HepG2 (cell line): Measurements from ENCODE around the gene RNF148. TPM values are rescaled to one million over a fixed set of nuclear protein-coding genes. Genes with fewer than 3 reads are reported as not detected.

Experiments used
- ATAC-seq: fragments of 200-7000 bp; cut with Tn5 transposase; 3 replicates; pipeline ENCODE4 v1.9.1; 2020; ENCODE audit warnings: mild to moderate bottlenecking, moderate library complexity
- BruUV-seq: library from RNA; stranded (reverse); fragments of 400-500 nt; replicated peaks from 2 replicates; lab custom pipeline; 2021; lab: Mats Ljungman, UMichigan
- CTCF ChIA-PET: fragments of 300-600 bp; formaldehyde crosslinking; extraction: SDS; loops from one replicate; lab custom pipeline; 2021; ENCODE audit warnings: low total read pairs, inconsistent platforms, low intra/inter-chr PET ratio; lab: Yijun Ruan, JAX
- POLR2A ChIA-PET: fragments of 350-600 bp; sonication (Branson Sonifier 250); formaldehyde crosslinking; loops from one replicate; lab custom pipeline; 2020; ENCODE audit warnings: antibody characterized with exemption, inconsistent platforms; lab: Yijun Ruan, JAX
- DNase-seq: peaks from one replicate; pipeline ENCODE4 v3.0.0-alpha.2; 2015; ENCODE audit warnings: low spot score
- FAIRE-seq: peaks from 3 replicates; lab custom pipeline; 2011; peaks lifted over from hg19 to GRCh38; lab: Jason Lieb, UNC
- H2AFZ ChIP-seq: one replicate; pipeline ENCODE4 v1.6.1; 2011; ENCODE audit warnings: low read length, inconsistent platforms
- H3K27ac ChIP-seq: fragments of 300-600 bp; 3 replicates; pipeline ENCODE4 v1.8.0; 2011; ENCODE audit warnings: mixed run types, mild to moderate bottlenecking, mixed read lengths, low read length, inconsistent platforms; ENCODE audit not compliant: insufficient read depth; ENCODE audit errors: extremely low read length
- H3K27me3 ChIP-seq, 2 experiments: fragments of 200-600 bp in 1 of 2; 2 replicates in 1 of 2; 3 replicates in 1 of 2; pipeline versions ENCODE4 v1.6.0 to v1.8.0; 2011; ENCODE audit warnings: low read length in 2 of 2, mild to moderate bottlenecking in 2 of 2, moderate library complexity in 2 of 2, inconsistent platforms in 1 of 2; ENCODE audit not compliant: insufficient read depth in 2 of 2, control insufficient read depth in 1 of 2
- H3K36me3 ChIP-seq, 2 experiments: fragments of 200-600 bp in 1 of 2; replicated peaks in 1 of 2; 2 replicates in 1 of 2; 3 replicates in 1 of 2; pipeline versions ENCODE4 v1.5.1 to v1.8.0; 2011; ENCODE audit warnings: low read length in 2 of 2, inconsistent platforms in 1 of 2; ENCODE audit not compliant: insufficient read depth in 2 of 2, control insufficient read depth in 1 of 2
- H3K4me1 ChIP-seq: 2 replicates; pipeline ENCODE4 v1.5.1; 2012; ENCODE audit warnings: low read length, inconsistent platforms; ENCODE audit not compliant: insufficient read depth
- H3K4me2 ChIP-seq: 2 replicates; pipeline ENCODE4 v1.6.0; 2011; ENCODE audit warnings: low read depth, low read length, inconsistent platforms
- H3K4me3 ChIP-seq, 3 experiments: fragments of 200-600 bp in 1 of 3; sonication (generic), shearing (Covaris generic) in 1 of 3; replicated peaks in 1 of 3; 2 replicates each; pipeline ENCODE4 v1.5.1; 2011 to 2016; ENCODE audit warnings: low read length in 3 of 3, inconsistent platforms in 2 of 3, low read depth in 2 of 3, mild to moderate bottlenecking in 2 of 3, control low read depth in 1 of 3, mixed read lengths in 1 of 3; ENCODE audit not compliant: insufficient read depth in 1 of 3
- H3K79me2 ChIP-seq: one replicate; pipeline ENCODE4 v1.6.1; 2011; ENCODE audit warnings: low read length, inconsistent platforms; ENCODE audit not compliant: insufficient read depth
- H3K9ac ChIP-seq: 2 replicates; pipeline ENCODE4 v1.6.0; 2011; ENCODE audit warnings: mild to moderate bottlenecking, low read depth, low read length, inconsistent platforms; ENCODE audit not compliant: insufficient read depth
- H3K9me3 ChIP-seq: 2 replicates; pipeline ENCODE4 v1.5.1; 2012; ENCODE audit warnings: mild to moderate bottlenecking, low read length
- H4K20me1 ChIP-seq: 2 replicates; pipeline ENCODE4 v1.6.0; 2011; ENCODE audit warnings: inconsistent platforms, mild to moderate bottlenecking, low read length, moderate library complexity; ENCODE audit not compliant: insufficient read depth
- BORCS8-MEF2B ChIP-seq: sonication (generic); formaldehyde crosslinking; IDR thresholded peaks from 2 replicates; pipeline ENCODE4 v1.8.0; 2022; ENCODE audit warnings: mild to moderate bottlenecking, missing genetic modification reagents
- ETV5 ChIP-seq: IDR thresholded peaks from 2 replicates; pipeline ENCODE4 v1.6.1; 2018; ENCODE audit warnings: missing biosample characterization, missing genetic modification reagents, inconsistent platforms, borderline replicate concordance
- KMT2A ChIP-seq: sonication (generic); formaldehyde crosslinking; IDR thresholded peaks from 2 replicates; pipeline ENCODE4 v1.4.0; 2020; ENCODE audit warnings: missing genetic modification reagents
- TAF15 ChIP-seq: fragments of 200-400 bp; formaldehyde crosslinking; IDR thresholded peaks from one replicate; pipeline ENCODE4 v1.6.1; 2018; ENCODE audit warnings: mild to moderate bottlenecking, low read depth, low read length; ENCODE audit not compliant: poor library complexity, severe bottlenecking
- ZNF331 ChIP-seq: sonication (generic); formaldehyde crosslinking; IDR thresholded peaks from 2 replicates; pipeline ENCODE4 v1.4.0; 2020; ENCODE audit warnings: missing genetic modification reagents
- ZNF710 ChIP-seq: sonication (generic); formaldehyde crosslinking; IDR thresholded peaks from 2 replicates; pipeline ENCODE4 v1.5.0; 2020; ENCODE audit warnings: mild to moderate bottlenecking, missing genetic modification reagents, borderline replicate concordance
- WGBS: methylation state at CpG from one replicate; pipeline ENCODE4 v1.1.6; 2017; ENCODE audit warnings: low lambda C conversion rate; 5-methylcytosine and 5-hydroxymethylcytosine counted together
- in situ Hi-C: cut with HindIII; loops from 2 replicates; pipeline ENCODE4 v1.10.0; 2017; ENCODE audit warnings: low pct_unique_long_range_greater_than_20kb; ENCODE audit not compliant: extremely low pct_ligation_motif_present
- intact Hi-C: fragments of 100-400 bp; cut with micrococcal nuclease; formaldehyde crosslinking; loops from one replicate; pipeline ENCODE4 v1.10.0; 2022; ENCODE audit not compliant: unreplicated experiment
- polyA plus RNA-seq, 8 experiments: library from polyadenylated mRNA; depleted of rRNA in 3 of 8; stranded (reverse) in 7 of 8; unstranded in 1 of 8; fragments of >200 nt; fragmentation: Illumina TruSeq in 4 of 8; extraction: Trizol in 4 of 8; gene quantifications; 2 replicates each; pipeline versions ENCODE4 v1.2.1 to v1.2.3, GENCODE V29; 2011 to 2016; ENCODE audit warnings: low read depth in 4 of 8, missing spikeins in 1 of 8, mixed read lengths in 1 of 8; ENCODE audit not compliant: insufficient read depth in 1 of 8
- total RNA-seq, 5 experiments: library from RNA; depleted of rRNA; stranded (reverse); fragments of >200 nt; fragmentation: Illumina TruSeq; extraction: Trizol; gene quantifications; 2 replicates each; pipeline ENCODE4 v1.2.3, GENCODE V29; 2016; ENCODE audit warnings: low read depth in 1 of 5
- TF ChIP-seq, protein P1 (sequence below): fragments of 450-650 bp; IDR thresholded peaks from 2 replicates; pipeline ENCODE4 v1.6.1; 2016

The RNF148 gene
- total and polyA plus RNA-seq, 2 of the 13 experiments (the other 11 are each of a cell fraction or from before 2014, with no cell fraction given): 0.16 to 1.6 TPM

DNA sequence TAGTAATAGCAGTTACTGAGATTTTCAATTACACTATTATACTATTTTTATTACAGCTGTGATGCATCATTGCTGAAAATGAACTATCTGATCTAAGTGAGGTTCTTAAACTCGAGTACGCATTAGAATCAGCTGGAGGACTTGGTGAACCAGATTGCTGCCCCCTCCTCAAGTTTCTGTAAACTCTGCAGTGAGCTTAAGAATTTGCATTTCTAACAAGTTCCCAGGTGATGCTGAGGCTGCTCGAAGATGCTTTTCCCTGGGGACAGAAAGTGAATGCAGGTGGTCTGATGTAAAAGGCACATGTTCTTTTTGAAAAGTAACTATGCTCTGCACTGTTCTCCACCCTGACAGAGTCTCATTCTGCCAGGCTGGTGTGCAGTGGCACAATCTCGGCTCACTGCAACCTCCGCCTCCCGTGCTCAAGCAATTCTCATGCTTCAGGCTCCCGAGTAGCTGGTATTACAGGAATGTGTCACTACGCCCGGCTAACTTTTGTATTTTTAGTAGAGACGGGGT is 16.3 kb downstream of the RNF148 start:
- H2AFZ ChIP-seq: no peak overlapping the region
- in situ Hi-C loops (no loop called here), intact Hi-C loops (loop anchor here (10.0 kb wide), 1 partner anchor 1732 kb away; the partner anchor contains the start of gene ING3)
- CTCF ChIA-PET: no interaction called here
- WGBS: 95% methylated on average over 10 of the region's 10 CpGs
- H3K79me2 ChIP-seq: no peaks in the 10 kb centered on the region
- H3K27ac ChIP-seq: no peak overlapping the region
- no peak for ATAC-seq
- no peak overlapping the region for H3K4me2 ChIP-seq
- no peak overlapping the region for H3K9ac ChIP-seq
- TF ChIP-seq, protein P1, sequence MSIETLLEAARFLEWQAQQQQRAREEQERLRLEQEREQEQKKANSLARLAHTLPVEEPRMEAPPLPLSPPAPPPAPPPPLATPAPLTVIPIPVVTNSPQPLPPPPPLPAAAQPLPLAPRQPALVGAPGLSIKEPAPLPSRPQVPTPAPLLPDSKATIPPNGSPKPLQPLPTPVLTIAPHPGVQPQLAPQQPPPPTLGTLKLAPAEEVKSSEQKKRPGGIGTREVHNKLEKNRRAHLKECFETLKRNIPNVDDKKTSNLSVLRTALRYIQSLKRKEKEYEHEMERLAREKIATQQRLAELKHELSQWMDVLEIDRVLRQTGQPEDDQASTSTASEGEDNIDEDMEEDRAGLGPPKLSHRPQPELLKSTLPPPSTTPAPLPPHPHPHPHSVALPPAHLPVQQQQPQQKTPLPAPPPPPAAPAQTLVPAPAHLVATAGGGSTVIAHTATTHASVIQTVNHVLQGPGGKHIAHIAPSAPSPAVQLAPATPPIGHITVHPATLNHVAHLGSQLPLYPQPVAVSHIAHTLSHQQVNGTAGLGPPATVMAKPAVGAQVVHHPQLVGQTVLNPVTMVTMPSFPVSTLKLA: peak; percentile 88
- no peak for TF ChIP-seq ZNF710 (CRISPR knock-in tag)
- TF ChIP-seq, all 625 proteins: peak for 1
- no peak for DNase-seq
- BruUV-seq: no TSS peak
- Histone ChIP-seq H3K36me3 (no peaks in the 10 kb centered on the region), H4K20me1 (no peaks in the 10 kb centered on the region), H3K27me3 (no peaks in the 10 kb centered on the region), H3K9me3 (no peaks in the 10 kb centered on the region), H3K4me3 (no peak overlapping the region), H3K4me1 (peaks cover 29% of the 10 kb centered on the region)
- FAIRE-seq: no peak
- POLR2A ChIA-PET: no interaction called here

- ChIA-PET POLR2A (no interaction called here), CTCF (no interaction called here)
- Histone ChIP-seq H3K4me3 (no peak overlapping the region), H3K36me3 (no peaks in the 10 kb centered on the region), H3K4me2 (no peak overlapping the region), H3K9me3 (no peaks in the 10 kb centered on the region), H3K9ac (no peak overlapping the region), H2AFZ (no peak overlapping the region), H3K4me1 (peaks cover 33% of the 10 kb centered on the region), H3K79me2 (no peaks in the 10 kb centered on the region), H3K27me3 (no peaks in the 10 kb centered on the region), H4K20me1 (no peaks in the 10 kb centered on the region), H3K27ac (no peak overlapping the region)
- FAIRE-seq: no peak
- TF ChIP-seq ETV5 (CRISPR knock-in tag): no peak
- no peak for TF ChIP-seq KMT2A (CRISPR knock-in tag)
- TF ChIP-seq TAF15: no peak
- no peak for TF ChIP-seq ZNF331 (CRISPR knock-in tag)
- TF ChIP-seq BORCS8-MEF2B: no peak
- no peak for ATAC-seq
- WGBS: 92% methylated on average over 2 of the region's 2 CpGs
- intact Hi-C loops: loop anchor here (10.0 kb wide), 1 partner anchor 1730 kb away; the partner anchor contains the start of gene ING3
- no peak for DNase-seq
- in situ Hi-C loops: no loop called here
- BruUV-seq: no TSS peak
These were observed 18.2 kb downstream of the RNF148 start for GRCh38 chr7:122684504-122684903.
